ENCODE results near the gene SFXN5. TPM values are rescaled to one million over a fixed set of nuclear protein-coding genes. Genes with fewer than 3 reads are reported as not detected.

The SFXN5 gene
- total and polyA plus RNA-seq, 2 donors (not counting 1 experiment from before 2014, with no cell fraction given): 5.8 to 13.9 TPM

- Histone ChIP-seq H3K27me3 (ENCODE audit: control insufficient read depth, insufficient read depth, low read length) (no peaks in the 10 kb centered on the region), H3K4me3 (replicated peaks in 1 of 4; ENCODE audit: control extremely low read depth in 1 of 4, insufficient read depth in 1 of 4, low read depth in 3 of 4, low read length in 4 of 4) (peak overlapping the region; percentile 61 to 95 (median 84)), H3K9me3 (ENCODE audit: control insufficient read depth, insufficient read depth, low read depth, low read length) (no peaks in the 10 kb centered on the region), H4K20me1 (ENCODE audit: control insufficient read depth, extremely low read depth, insufficient read depth, low read length) (no peaks in the 10 kb centered on the region), H3K36me3 (ENCODE audit: control insufficient read depth, insufficient read depth, low read length) (peaks cover 3% of the 10 kb centered on the region), H3K4me1 (ENCODE audit: control insufficient read depth, extremely low read depth, insufficient read depth, low read length) (peaks cover 11% of the 10 kb centered on the region), H2AFZ (ENCODE audit: low read length) (peak overlapping the region; percentile 69), H3K27ac (ENCODE audit: insufficient read depth, low read length) (peak overlapping the region; percentile 89), H3K79me2 (ENCODE audit: control insufficient read depth, insufficient read depth, low read length) (peaks cover 25% of the 10 kb centered on the region), H3K9ac (ENCODE audit: insufficient read depth, low read length) (peak overlapping the region; percentile 88), H3K4me2 (ENCODE audit: extremely low read depth, insufficient read depth, low read length) (peak overlapping the region; percentile 98)
- peak in 1 of 2 donors; percentile 42 for DNase-seq (ENCODE audit: low read depth in 2 of 2)
- no peak for TF ChIP-seq CTCF (conservative IDR thresholded peaks at IDR 0.05 in 1 of 2, IDR thresholded peaks at IDR 0.05 in 1 of 2; ENCODE audit: low read depth in 1 of 2, low read length in 2 of 2)
- no peak for TF ChIP-seq EZH2 (IDR thresholded peaks at IDR 0.05; ENCODE audit: low read length, missing control alignments)
Observed at GRCh38 chr2:73070643-73071359, 711 bp downstream of the SFXN5 start.

- H2AFZ ChIP-seq (ENCODE audit: low read length): peak overlapping the region; percentile 36
Observed at GRCh38 chr2:73069855-73070642, 1.5 kb downstream of the SFXN5 start.

More at GRCh38 chr2:73069855-73070642, 1.5 kb downstream of the SFXN5 start:
- peak in 1 of 2 donors; percentile 48 for DNase-seq (ENCODE audit: low read depth in 2 of 2)
- peak overlapping the region; percentile 61 to 95 (median 84) for H3K4me3 ChIP-seq (replicated peaks in 1 of 4; ENCODE audit: control extremely low read depth in 1 of 4, insufficient read depth in 1 of 4, low read depth in 3 of 4, low read length in 4 of 4)
- H4K20me1 ChIP-seq (ENCODE audit: control insufficient read depth, extremely low read depth, insufficient read depth, low read length): no peaks in the 10 kb centered on the region
- H3K36me3 ChIP-seq (ENCODE audit: control insufficient read depth, insufficient read depth, low read length): peaks cover 2% of the 10 kb centered on the region
- TF ChIP-seq CTCF (conservative IDR thresholded peaks at IDR 0.05 in 1 of 2, IDR thresholded peaks at IDR 0.05 in 1 of 2; ENCODE audit: low read depth in 1 of 2, low read length in 2 of 2) (no peak), EZH2 (IDR thresholded peaks at IDR 0.05; ENCODE audit: low read length, missing control alignments) (no peak)
- H3K9me3 ChIP-seq (ENCODE audit: control insufficient read depth, insufficient read depth, low read depth, low read length): no peaks in the 10 kb centered on the region
- peaks cover 28% of the 10 kb centered on the region for H3K79me2 ChIP-seq (ENCODE audit: control insufficient read depth, insufficient read depth, low read length)
- H3K27me3 ChIP-seq (ENCODE audit: control insufficient read depth, insufficient read depth, low read length): no peaks in the 10 kb centered on the region
- peaks cover 11% of the 10 kb centered on the region for H3K4me1 ChIP-seq (ENCODE audit: control insufficient read depth, extremely low read depth, insufficient read depth, low read length)
- H3K4me2 ChIP-seq (ENCODE audit: extremely low read depth, insufficient read depth, low read length): peak overlapping the region; percentile 98
- H3K27ac ChIP-seq (ENCODE audit: insufficient read depth, low read length): peak overlapping the region; percentile 89
- H3K9ac ChIP-seq (ENCODE audit: insufficient read depth, low read length): peak overlapping the region; percentile 88

All from fibroblast of lung (primary cell).